B cell (primary cell): ENCODE results near the gene CASR. TPM values are rescaled to one million over a fixed set of nuclear protein-coding genes. Genes with fewer than 3 reads are reported as not detected.

Source experiments
- ATAC-seq: fragments of 200-7000 bp; cut with Tn5 transposase; one replicate; pipeline ENCODE4 v1.10.0; 2021; ENCODE audit warnings: low read depth, mild to moderate bottlenecking, moderate number of reproducible peaks, moderate library complexity
- CTCF ChIA-PET: fragments of 350-600 bp; sonication (Branson Sonifier 250); formaldehyde crosslinking; loops from one replicate; lab custom pipeline; 2021; ENCODE audit warnings: antibody characterized with exemption, inconsistent platforms; lab: Charles Lee
- POLR2A ChIA-PET: fragments of 350-600 bp; sonication (Branson Sonifier 250); formaldehyde crosslinking; loops from one replicate; lab custom pipeline; 2021; ENCODE audit warnings: antibody characterized with exemption; lab: Charles Lee
- DNase-seq: peaks from one replicate; pipeline ENCODE4 v3.0.0; 2013
- H2AFZ ChIP-seq: 2 replicates; pipeline ENCODE4 v1.6.1; 2012; ENCODE audit warnings: mild to moderate bottlenecking, low read depth, low read length; ENCODE audit not compliant: insufficient read depth, poor library complexity, severe bottlenecking
- H3K27ac ChIP-seq, 2 donors: 1 replicate in 1 of 2; 2 replicates in 1 of 2; pipeline ENCODE4 v1.5.1; 2012 to 2013; ENCODE audit warnings: low read length in 2 of 2, mild to moderate bottlenecking in 2 of 2, moderate library complexity in 1 of 2
- H3K27me3 ChIP-seq, 4 experiments: fragments of 200-600 bp in 1 of 4; sonication (generic) in 1 of 4; replicated peaks in 1 of 4; 1 replicate in 2 of 4; 2 replicates in 2 of 4; pipeline versions ENCODE4 v1.6.1 to v1.7.0; 2013 to 2016; ENCODE audit warnings: low read length in 3 of 4, mild to moderate bottlenecking in 2 of 4, mixed read lengths in 1 of 4, moderate library complexity in 1 of 4; ENCODE audit not compliant: insufficient read depth in 4 of 4, control insufficient read depth in 3 of 4; ENCODE audit errors: control extremely low read depth in 1 of 4
- H3K36me3 ChIP-seq, 2 experiments: replicated peaks in 1 of 2; 1 replicate in 1 of 2; 2 replicates in 1 of 2; pipeline versions ENCODE4 v1.6.1 to v1.7.1; 2013; ENCODE audit warnings: low read length in 1 of 2; ENCODE audit not compliant: insufficient read depth in 2 of 2, control insufficient read depth in 1 of 2; ENCODE audit errors: control extremely low read depth in 1 of 2, extremely low read depth in 1 of 2
- H3K4me1 ChIP-seq, 2 donors: fragments of 200-600 bp in 1 of 2; sonication (generic) in 1 of 2; 1 replicate in 1 of 2; 2 replicates in 1 of 2; pipeline versions ENCODE4 v1.5.1 to v1.6.1; 2013 to 2017; ENCODE audit warnings: low read length in 2 of 2; ENCODE audit not compliant: control insufficient read depth in 2 of 2, insufficient read depth in 2 of 2
- H3K4me2 ChIP-seq: replicated peaks from 2 replicates; pipeline ENCODE3; 2012; ENCODE audit warnings: mild to moderate bottlenecking, low read depth, low read length; ENCODE audit not compliant: poor library complexity, severe bottlenecking
- H3K4me3 ChIP-seq, 5 experiments: fragments of 200-600 bp in 1 of 5; sonication (generic) in 1 of 5; 1 replicate in 3 of 5; 2 replicates in 2 of 5; pipeline versions ENCODE4 v1.5.1 to v1.7.0; 2011 to 2016; ENCODE audit warnings: low read length in 4 of 5, mild to moderate bottlenecking in 4 of 5, low read depth in 2 of 5, control low read depth in 1 of 5, moderate library complexity in 1 of 5; ENCODE audit not compliant: insufficient read depth in 1 of 5; ENCODE audit errors: control extremely low read depth in 1 of 5, extremely low read depth in 1 of 5
- H3K79me2 ChIP-seq: fragments of 200-600 bp; sonication (generic); one replicate; pipeline ENCODE4 v1.6.0; 2016; ENCODE audit warnings: low read length; ENCODE audit not compliant: control insufficient read depth, insufficient read depth
- H3K9ac ChIP-seq: fragments of 200-600 bp; sonication (generic); 2 replicates; pipeline ENCODE4 v1.6.1; 2017; ENCODE audit warnings: mild to moderate bottlenecking, low read length, moderate library complexity
- H3K9me3 ChIP-seq, 3 donors: one replicate each; pipeline versions ENCODE4 v1.6.1 to v1.7.1; 2013; ENCODE audit warnings: low read length in 2 of 3; ENCODE audit not compliant: control insufficient read depth in 2 of 3, insufficient read depth in 1 of 3; ENCODE audit errors: control extremely low read depth in 1 of 3
- H4K20me1 ChIP-seq: 2 replicates; pipeline ENCODE4 v1.6.0; 2012; ENCODE audit warnings: mild to moderate bottlenecking, low read length; ENCODE audit not compliant: insufficient read depth, control insufficient read depth, poor library complexity, severe bottlenecking
- H3K27ac Mint-ChIP-seq: one replicate; pipeline ENCODE4 v1.8.0; 2021; ENCODE audit warnings: mixed read lengths
- H3K27me3 Mint-ChIP-seq: one replicate; pipeline ENCODE4 v1.8.0; 2021; ENCODE audit warnings: mixed read lengths
- H3K4me1 Mint-ChIP-seq: one replicate; pipeline ENCODE4 v1.8.0; 2021; ENCODE audit warnings: mixed read lengths
- H3K4me3 Mint-ChIP-seq: one replicate; pipeline ENCODE4 v1.8.0; 2021; ENCODE audit warnings: mixed read lengths
- H3K9me3 Mint-ChIP-seq: one replicate; pipeline ENCODE4 v1.8.0; 2022; ENCODE audit warnings: mixed read lengths; ENCODE audit not compliant: insufficient read depth
- CTCF ChIP-seq: fragments of 200-600 bp; IDR thresholded peaks from one replicate; pipeline ENCODE4 v1.8.0; 2022; ENCODE audit warnings: antibody characterized with exemption, mild to moderate bottlenecking
- EZH2 ChIP-seq: IDR thresholded peaks from 2 replicates; pipeline ENCODE4 v1.6.1; 2012; ENCODE audit warnings: borderline replicate concordance, low read depth, mild to moderate bottlenecking, moderate library complexity, low read length; ENCODE audit not compliant: insufficient read depth, poor library complexity, severe bottlenecking
- WGBS: methylation state at CpG from one replicate; pipeline ENCODE4 v1.1.5; 2013; ENCODE audit warnings: missing lambda C conversion rate; ENCODE audit not compliant: insufficient coverage; 5-methylcytosine and 5-hydroxymethylcytosine counted together
- intact Hi-C: fragments of 100-400 bp; cut with micrococcal nuclease; formaldehyde crosslinking; loops from one replicate; pipeline ENCODE4 v1.10.0; 2022
- polyA plus RNA-seq: library from polyadenylated mRNA; depleted of rRNA; stranded (reverse); fragments of >200 nt; gene quantifications from 2 replicates; pipeline ENCODE4 v1.2.3, GENCODE V29; 2012
- total RNA-seq, 2 donors: library from RNA; stranded (reverse); fragments of 120-200 nt in 1 of 2; gene quantifications; 1 replicate in 1 of 2; 2 replicates in 1 of 2; pipeline versions ENCODE4 v1.2.3 to v1.2.4, GENCODE V29; 2013 to 2022

CASR gene
- total and polyA plus RNA-seq, 2 donors (not counting 1 experiment from before 2014, with no cell fraction given): not detected

GRCh38 chr3:122178711-122179110 lies 4.8 kb upstream of the CASR start:
- Histone ChIP-seq H3K27me3 (peaks cover 0 to 25% (median 18%) of the 10 kb centered on the region in 4 experiments), H3K79me2 (no peaks in the 10 kb centered on the region), H4K20me1 (no peaks in the 10 kb centered on the region), H3K27ac (no peak overlapping the region), H3K36me3 (no peaks in the 10 kb centered on the region), H3K4me1 (peaks cover 1 to 5% of the 10 kb centered on the region in 2 donors), H3K9me3 (peaks cover 0 to 2% (median under 1%) of the 10 kb centered on the region in 3 donors), H3K9ac (no peak overlapping the region), H3K4me2 (no peak overlapping the region), H2AFZ (no peak overlapping the region), H3K4me3 (no peak overlapping the region)
- ChIA-PET CTCF (no interaction called here), POLR2A (no interaction called here)
- no CpG with 5 or more reads among the region's 5 CpGs for WGBS
- no peak for DNase-seq
- H3K4me1 Mint-ChIP-seq: peaks cover 4% of the 10 kb centered on the region
- no peak for ATAC-seq
- intact Hi-C loops: no loop called here
- peaks cover 67% of the 10 kb centered on the region for H3K27me3 Mint-ChIP-seq
- H3K27ac Mint-ChIP-seq: no peak overlapping the region
- no peak for TF ChIP-seq EZH2
- TF ChIP-seq CTCF: no peak
- H3K9me3 Mint-ChIP-seq: peaks cover 2% of the 10 kb centered on the region
- H3K4me3 Mint-ChIP-seq: no peak overlapping the region

- H3K4me3 Mint-ChIP-seq: peak overlapping the region; percentile 86
- H3K27ac ChIP-seq: no peak overlapping the region
- peak overlapping the region; percentile 72 for H2AFZ ChIP-seq
- H3K4me1 ChIP-seq: peaks cover 10 to 16% of the 10 kb centered on the region in 2 donors
- 6% methylated on average over 60 of the region's 64 CpGs for WGBS
- ChIA-PET POLR2A (no interaction called here), CTCF (no interaction called here)
- peaks cover 0 to 44% (median 33%) of the 10 kb centered on the region in 4 experiments for H3K27me3 ChIP-seq
- no peaks in the 10 kb centered on the region for H4K20me1 ChIP-seq
- TF ChIP-seq EZH2: no peak
- no peak for TF ChIP-seq CTCF
- peak; percentile 19 for DNase-seq
- no peaks in the 10 kb centered on the region for H3K36me3 ChIP-seq
- H3K27ac Mint-ChIP-seq: no peak overlapping the region
- peaks cover 0 to 7% (median 0%) of the 10 kb centered on the region in 3 donors for H3K9me3 ChIP-seq
- H3K4me3 ChIP-seq: peak overlapping the region in 3 of 5 experiments; percentile 6 to 59 (median 37)
- H3K4me2 ChIP-seq: peak overlapping the region; percentile 76
- H3K27me3 Mint-ChIP-seq: peaks cover 81% of the 10 kb centered on the region
- intact Hi-C loops: no loop called here
- H3K4me1 Mint-ChIP-seq: peaks cover 11% of the 10 kb centered on the region
- no peaks in the 10 kb centered on the region for H3K79me2 ChIP-seq
- H3K9me3 Mint-ChIP-seq: no peaks in the 10 kb centered on the region
- ATAC-seq: no peak
- H3K9ac ChIP-seq: peak overlapping the region; percentile 55
These were observed 574 bp downstream of the CASR start for GRCh38 chr3:122183893-122184590.
